GM12891 (cell line): ENCODE measurements around the gene DEUP1.

Experiments used
- POLR2A ChIP-seq: IDR thresholded peaks from 2 replicates; pipeline ENCODE4 v1.6.1; 2011; ENCODE audit warnings: low read depth, low read length, control low read depth
- POLR2AphosphoS5 ChIP-seq: IDR thresholded peaks from 2 replicates; pipeline ENCODE4 v1.6.1; 2011; ENCODE audit warnings: low read depth, low read length, control low read depth

- TF ChIP-seq POLR2AphosphoS5 = no peak
- no peak for TF ChIP-seq POLR2A
These were observed 148.3 kb downstream of the DEUP1 start for GRCh38 chr11:93478841-93479240.
